HCT116 (cell line): ENCODE measurements around the gene CENPH.

Experiments
- CEBPB ChIP-seq: IDR thresholded peaks from 2 replicates; pipeline ENCODE4 v1.6.1; 2012; ENCODE audit warnings: low read depth
- CTCF ChIP-seq, 3 experiments: fragments of 200-600 bp in 1 of 3; sonication (generic) in 1 of 3; IDR thresholded peaks in 2 of 3; conservative IDR thresholded peaks in 1 of 3; 2 replicates each; pipeline ENCODE4 v1.5.1; 2012 to 2017; ENCODE audit warnings: low read depth in 2 of 3, low read length in 2 of 3, antibody characterized with exemption in 1 of 3, borderline replicate concordance in 1 of 3, control low read depth in 1 of 3, mild to moderate bottlenecking in 1 of 3, mixed read lengths in 1 of 3, mixed run types in 1 of 3, moderate library complexity in 1 of 3; ENCODE audit not compliant: insufficient read depth in 1 of 3
- ELF1 ChIP-seq: IDR thresholded peaks from 2 replicates; pipeline ENCODE4 v1.6.1; 2012; ENCODE audit warnings: low read depth, borderline replicate concordance
- EZH2phosphoT487 ChIP-seq: fragments of 200-600 bp; IDR thresholded peaks from 2 replicates; pipeline ENCODE4 v1.6.1; 2018; ENCODE audit warnings: antibody characterized with exemption, borderline replicate concordance
- MAX ChIP-seq: IDR thresholded peaks from 2 replicates; pipeline ENCODE4 v1.6.1; 2012
- POLR2A ChIP-seq: IDR thresholded peaks from 2 replicates; pipeline ENCODE4 v1.7.0; 2011; ENCODE audit warnings: borderline replicate concordance; ENCODE audit not compliant: insufficient read depth, insufficient read length; ENCODE audit errors: extremely low read depth
- RAD21 ChIP-seq: IDR thresholded peaks from 2 replicates; pipeline ENCODE4 v1.6.1; 2012; ENCODE audit warnings: low read depth, mild to moderate bottlenecking
- SIN3A ChIP-seq: IDR thresholded peaks from 2 replicates; pipeline ENCODE4 v1.6.1; 2012; ENCODE audit warnings: low read depth
- SP1 ChIP-seq: IDR thresholded peaks from 2 replicates; pipeline ENCODE4 v1.6.1; 2012; ENCODE audit warnings: low read depth
- TCF7L2 ChIP-seq: IDR thresholded peaks from 2 replicates; pipeline ENCODE4 v1.7.0; 2011; ENCODE audit warnings: borderline replicate concordance, inconsistent platforms; ENCODE audit not compliant: insufficient read depth, insufficient read length; ENCODE audit errors: extremely low read depth
- YY1 ChIP-seq: IDR thresholded peaks from 2 replicates; pipeline ENCODE4 v1.6.1; 2011; ENCODE audit warnings: low read length, low read depth, moderate library complexity, mild to moderate bottlenecking; ENCODE audit not compliant: insufficient replicate concordance; ENCODE audit errors: extremely low read depth
- ZBTB33 ChIP-seq: IDR thresholded peaks from 2 replicates; pipeline ENCODE4 v1.6.1; 2011; ENCODE audit warnings: mild to moderate bottlenecking, low read length, moderate library complexity; ENCODE audit not compliant: insufficient replicate concordance; ENCODE audit errors: extremely low read depth

GRCh38 chr5:69237877-69238276 lies 48.5 kb downstream of the CENPH start:
- TF ChIP-seq MAX: no peak; the same call in 1 of the 2 replicates
- TF ChIP-seq POLR2A: no peak
- no peak for TF ChIP-seq CTCF (IDR thresholded peaks at IDR 0.05 in 2 of 3, conservative IDR thresholded peaks at IDR 0.05 in 1 of 3; ENCODE audit: borderline replicate concordance in 1 of 3, insufficient read depth in 1 of 3, low read depth in 2 of 3, low read length in 2 of 3)
- TF ChIP-seq TCF7L2: no peak
- TF ChIP-seq SP1: no peak
- TF ChIP-seq ELF1: no peak
- TF ChIP-seq CEBPB: no peak
- TF ChIP-seq EZH2phosphoT487: no peak
- TF ChIP-seq YY1: no peak
- no peak for TF ChIP-seq RAD21
- TF ChIP-seq ZBTB33: no peak
- TF ChIP-seq SIN3A: no peak
